Transverse colon (tissue), 3 donors: Measurements from ENCODE around the gene BDKRB2.

Source experiments
- CTCF ChIP-seq, 5 experiments: fragments of 200-600 bp in 3 of 5; fragments of 450-650 bp in 2 of 5; sonication (generic) in 3 of 5; IDR thresholded peaks; 1 replicate in 2 of 5; 2 replicates in 3 of 5; pipeline ENCODE4 v1.5.1; 2016 to 2017; ENCODE audit warnings: antibody characterized with exemption in 5 of 5, inconsistent platforms in 3 of 5, mild to moderate bottlenecking in 2 of 5, moderate library complexity in 1 of 5
- EP300 ChIP-seq: sonication (generic); formaldehyde crosslinking; IDR thresholded peaks from one replicate; pipeline ENCODE4 v1.6.1; 2017; ENCODE audit warnings: antibody characterized with exemption, low read depth

GRCh38 chr14:96217376-96217913 is 12.8 kb downstream of the BDKRB2 start:
- TF ChIP-seq CTCF (IDR thresholded peaks at IDR 0.05) (no peak), EP300 (no peak)
